ENCODE data around the gene STING1. TPM values are rescaled to one million over a fixed set of nuclear protein-coding genes. Genes with fewer than 3 reads are reported as not detected.

Gene STING1
- total and polyA plus RNA-seq, 2 experiments from 2014 or later = 7.7 to 17.0 TPM

GRCh38 chr5:139426203-139426885 is 56.2 kb downstream of the STING1 start:
- H3K4me3 ChIP-seq = no peak overlapping the region
- H3K9me2 ChIP-seq (replicated peaks; ENCODE audit: insufficient read depth) = no peaks in the 10 kb centered on the region
- H3K4me1 ChIP-seq (ENCODE audit: insufficient read depth) = no peaks in the 10 kb centered on the region
- WGBS (ENCODE audit: low lambda C conversion rate, missing lambda C conversion rate) = 79% methylated on average over 8 of the region's 8 CpGs
- no peaks in the 10 kb centered on the region for H3K27me3 ChIP-seq
- DNase-seq (ENCODE audit: low spot score) = no peak
- no peak overlapping the region for H2AFZ ChIP-seq
- H3K4me2 ChIP-seq = no peak overlapping the region
- no peak overlapping the region for H3K27ac ChIP-seq
- no peaks in the 10 kb centered on the region for H3K36me3 ChIP-seq (replicated peaks; ENCODE audit: insufficient read depth, low read depth)
- no peaks in the 10 kb centered on the region for H4K20me1 ChIP-seq (ENCODE audit: insufficient read depth, poor library complexity, severe bottlenecking)
- H3K79me2 ChIP-seq = no peaks in the 10 kb centered on the region
- no peak for TF ChIP-seq CTCF (IDR thresholded peaks at IDR 0.05; ENCODE audit: poor library complexity)
- TF ChIP-seq EZH2 (IDR thresholded peaks at IDR 0.05; ENCODE audit: borderline replicate concordance) = no peak
- no peak for TF ChIP-seq EZH2phosphoT487 (IDR thresholded peaks at IDR 0.05; ENCODE audit: low read depth, severe bottlenecking, unreplicated experiment)
- H3K9me3 ChIP-seq (ENCODE audit: low read depth) = no peaks in the 10 kb centered on the region

Small RNAs within 50 kb of the gene (small RNA-seq; reads per million reads assigned to genes)
- not detected for gene RNU5B-4P

Other genes starting within 250 kb of the STING1 start
- 346 and 355 TPM in 2 replicates for gene MATR3, start 189.0 kb downstream of the STING1 start, total RNA-seq
- 176 and 183 TPM in 2 replicates for gene MATR3, start 189.0 kb downstream of the STING1 start, polyA plus RNA-seq
- gene PAIP2, start 140.9 kb downstream of the STING1 start, total RNA-seq = 62.1 and 65.3 TPM in 2 replicates
- 77.5 and 86.3 TPM in 2 replicates for gene PAIP2, start 140.9 kb downstream of the STING1 start, polyA plus RNA-seq
- gene SLC23A1, start 99.5 kb downstream of the STING1 start, total RNA-seq = 13.4 and 19.6 TPM in 2 replicates
- 3.0 and 3.3 TPM in 2 replicates for gene SLC23A1, start 99.5 kb downstream of the STING1 start, polyA plus RNA-seq
- gene MZB1, start 92.8 kb downstream of the STING1 start, total RNA-seq = not detected in 2 replicates
- 0.30 TPM in 1 of 2 replicates, not detected in the other for gene MZB1, start 92.8 kb downstream of the STING1 start, polyA plus RNA-seq
- gene PROB1, start 87.7 kb downstream of the STING1 start, total RNA-seq = 0.63 and 0.68 TPM in 2 replicates
- gene PROB1, start 87.7 kb downstream of the STING1 start, polyA plus RNA-seq = 0.10 TPM in 1 of 2 replicates, not detected in the other
- 2.6 and 6.3 TPM in 2 replicates for gene SPATA24, start 78.7 kb downstream of the STING1 start, total RNA-seq
- gene SPATA24, start 78.7 kb downstream of the STING1 start, polyA plus RNA-seq = 5.5 and 9.8 TPM in 2 replicates
- 10.6 and 11.5 TPM in 2 replicates for gene DNAJC18, start 43.2 kb downstream of the STING1 start, total RNA-seq
- 13.6 and 14.4 TPM in 2 replicates for gene DNAJC18, start 43.2 kb downstream of the STING1 start, polyA plus RNA-seq
- 0.27 and 2.2 TPM in 2 replicates for gene ECSCR, start 20.0 kb downstream of the STING1 start, total RNA-seq
- 0.42 and 1.3 TPM in 2 replicates for gene ECSCR, start 20.0 kb downstream of the STING1 start, polyA plus RNA-seq
- gene SMIM33, start 11.8 kb downstream of the STING1 start, total RNA-seq = not detected in 2 replicates
- gene SMIM33, start 11.8 kb downstream of the STING1 start, polyA plus RNA-seq = not detected in 2 replicates
- 85.9 and 100.0 TPM in 2 replicates for gene UBE2D2, start 78.6 kb upstream of the STING1 start, total RNA-seq
- 167 and 182 TPM in 2 replicates for gene UBE2D2, start 78.6 kb upstream of the STING1 start, polyA plus RNA-seq
- gene CXXC5, start 165.6 kb upstream of the STING1 start, total RNA-seq = 90.9 and 110 TPM in 2 replicates
- gene CXXC5, start 165.6 kb upstream of the STING1 start, polyA plus RNA-seq = 98.7 and 106 TPM in 2 replicates

All from hepatocyte (in vitro differentiated cells).